ENCODE results near the gene PPDPF. TPM values are rescaled to one million over a fixed set of nuclear protein-coding genes. Genes with fewer than 3 reads are reported as not detected.

The PPDPF gene
- total and polyA plus RNA-seq, 4 donors, result 36.9 to 545 (median 474) TPM

GRCh38 chr20:63507083-63507743, 13.4 kb upstream of the PPDPF start:
- Histone ChIP-seq H3K4me3 (no peak overlapping the region), H3K4me1 (ENCODE audit: control insufficient read depth in 5 of 5, insufficient read depth in 5 of 5, low read length in 5 of 5) (peaks cover 0 to 2% (median 0%) of the 10 kb centered on the region in 5 donors), H3K9ac (ENCODE audit: insufficient read depth in 1 of 2, low read length in 2 of 2) (no peak overlapping the region), H3K36me3 (ENCODE audit: control insufficient read depth in 4 of 4, insufficient read depth in 4 of 4, low read length in 4 of 4) (no peaks in the 10 kb centered on the region), H3K9me3 (ENCODE audit: control insufficient read depth in 4 of 4, insufficient read depth in 3 of 4, low read length in 3 of 4) (peaks cover 0 to 22% (median 5%) of the 10 kb centered on the region in 4 donors), H3K27me3 (ENCODE audit: control insufficient read depth in 3 of 3, insufficient read depth in 3 of 3, low read length in 2 of 3) (peaks cover 0 to 6% (median 2%) of the 10 kb centered on the region in 3 donors), H3K27ac (ENCODE audit: low read depth in 1 of 2, low read length in 1 of 2) (no peak overlapping the region)
- TF ChIP-seq, protein P1, sequence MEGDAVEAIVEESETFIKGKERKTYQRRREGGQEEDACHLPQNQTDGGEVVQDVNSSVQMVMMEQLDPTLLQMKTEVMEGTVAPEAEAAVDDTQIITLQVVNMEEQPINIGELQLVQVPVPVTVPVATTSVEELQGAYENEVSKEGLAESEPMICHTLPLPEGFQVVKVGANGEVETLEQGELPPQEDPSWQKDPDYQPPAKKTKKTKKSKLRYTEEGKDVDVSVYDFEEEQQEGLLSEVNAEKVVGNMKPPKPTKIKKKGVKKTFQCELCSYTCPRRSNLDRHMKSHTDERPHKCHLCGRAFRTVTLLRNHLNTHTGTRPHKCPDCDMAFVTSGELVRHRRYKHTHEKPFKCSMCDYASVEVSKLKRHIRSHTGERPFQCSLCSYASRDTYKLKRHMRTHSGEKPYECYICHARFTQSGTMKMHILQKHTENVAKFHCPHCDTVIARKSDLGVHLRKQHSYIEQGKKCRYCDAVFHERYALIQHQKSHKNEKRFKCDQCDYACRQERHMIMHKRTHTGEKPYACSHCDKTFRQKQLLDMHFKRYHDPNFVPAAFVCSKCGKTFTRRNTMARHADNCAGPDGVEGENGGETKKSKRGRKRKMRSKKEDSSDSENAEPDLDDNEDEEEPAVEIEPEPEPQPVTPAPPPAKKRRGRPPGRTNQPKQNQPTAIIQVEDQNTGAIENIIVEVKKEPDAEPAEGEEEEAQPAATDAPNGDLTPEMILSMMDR (IDR thresholded peaks at IDR 0.05; ENCODE audit: control extremely low read depth, extremely low read depth), result no peak
- 89 to 95% methylated on average over 30 of the region's 30 CpGs for WGBS, 2 donors
- no peak for ATAC-seq (ENCODE audit: insufficient read depth, low FRiP score)
- DNase-seq, result no peak

GRCh38 chr20:63508072-63508768, 12.3 kb upstream of the PPDPF start:
- WGBS, 2 donors, result 86% methylated on average over 33 of the region's 33 CpGs
- DNase-seq, result no peak
- TF ChIP-seq, protein P1 (IDR thresholded peaks at IDR 0.05; ENCODE audit: control extremely low read depth, extremely low read depth), result no peak
- H3K36me3 ChIP-seq (ENCODE audit: control insufficient read depth in 4 of 4, insufficient read depth in 4 of 4, low read length in 4 of 4), result no peaks in the 10 kb centered on the region
- no peak overlapping the region for H3K4me3 ChIP-seq
- H3K27ac ChIP-seq (ENCODE audit: low read depth in 1 of 2, low read length in 1 of 2), result no peak overlapping the region
- no peak for ATAC-seq (ENCODE audit: insufficient read depth, low FRiP score)
- peaks cover 0 to 2% (median 0%) of the 10 kb centered on the region in 5 donors for H3K4me1 ChIP-seq (ENCODE audit: control insufficient read depth in 5 of 5, insufficient read depth in 5 of 5, low read length in 5 of 5)
- H3K9me3 ChIP-seq (ENCODE audit: control insufficient read depth in 4 of 4, insufficient read depth in 3 of 4, low read length in 3 of 4), result peaks cover 0 to 22% (median 5%) of the 10 kb centered on the region in 4 donors
- H3K27me3 ChIP-seq (ENCODE audit: control insufficient read depth in 3 of 3, insufficient read depth in 3 of 3, low read length in 2 of 3), result peaks cover 0 to 6% (median 2%) of the 10 kb centered on the region in 3 donors
- H3K9ac ChIP-seq (ENCODE audit: insufficient read depth in 1 of 2, low read length in 2 of 2), result no peak overlapping the region

GRCh38 chr20:63509088-63509564, 11.4 kb upstream of the PPDPF start:
- 82 to 83% methylated on average over 9 of the region's 9 CpGs for WGBS, 2 donors
- Histone ChIP-seq H3K27me3 (ENCODE audit: control insufficient read depth in 3 of 3, insufficient read depth in 3 of 3, low read length in 2 of 3) (peaks cover 0 to 2% (median 0%) of the 10 kb centered on the region in 3 donors), H3K27ac (ENCODE audit: low read depth in 1 of 2, low read length in 1 of 2) (no peak overlapping the region), H3K4me3 (no peak overlapping the region), H3K4me1 (ENCODE audit: control insufficient read depth in 5 of 5, insufficient read depth in 5 of 5, low read length in 5 of 5) (peaks cover 0 to 2% (median 0%) of the 10 kb centered on the region in 5 donors), H3K36me3 (ENCODE audit: control insufficient read depth in 4 of 4, insufficient read depth in 4 of 4, low read length in 4 of 4) (no peaks in the 10 kb centered on the region), H3K9me3 (ENCODE audit: control insufficient read depth in 4 of 4, insufficient read depth in 3 of 4, low read length in 3 of 4) (peaks cover 0 to 22% (median 5%) of the 10 kb centered on the region in 4 donors), H3K9ac (ENCODE audit: insufficient read depth in 1 of 2, low read length in 2 of 2) (no peak overlapping the region)
- ATAC-seq (ENCODE audit: insufficient read depth, low FRiP score) (no peak), DNase-seq (no peak)
- TF ChIP-seq, protein P1 (IDR thresholded peaks at IDR 0.05; ENCODE audit: control extremely low read depth, extremely low read depth), result no peak

Data from lung (tissue), 12 donors.